CD4-positive, alpha-beta T cell (primary cell): Measurements from ENCODE around the gene RHBDL1. TPM values are rescaled to one million over a fixed set of nuclear protein-coding genes. Genes with fewer than 3 reads are reported as not detected.

Experiments
- ATAC-seq: fragments of 200-7000 bp; cut with Tn5 transposase; one replicate; pipeline ENCODE4 v1.10.0; 2022; ENCODE audit warnings: mild to moderate bottlenecking; ENCODE audit not compliant: poor library complexity
- CTCF ChIA-PET: fragments of 350-600 bp; sonication (Branson Sonifier 250); formaldehyde crosslinking; loops from one replicate; lab custom pipeline; 2021; ENCODE audit warnings: antibody characterized with exemption, inconsistent platforms; lab: Charles Lee
- POLR2A ChIA-PET: fragments of 350-600 bp; sonication (Branson Sonifier 250); formaldehyde crosslinking; loops from one replicate; lab custom pipeline; 2021; ENCODE audit warnings: antibody characterized with exemption, inconsistent platforms; lab: Charles Lee
- DNase-seq, 14 experiments: peaks; one replicate each; pipeline ENCODE4 v3.0.0-alpha.2; 2013 to 2020; ENCODE audit warnings: mixed read lengths in 2 of 14
- H3K27ac ChIP-seq, 2 donors: one replicate each; pipeline versions ENCODE4 v1.5.1 to v1.7.0; 2013; ENCODE audit warnings: low read length in 2 of 2, low read depth in 1 of 2, mild to moderate bottlenecking in 1 of 2
- H3K27me3 ChIP-seq, 2 experiments: 1 replicate in 1 of 2; 2 replicates in 1 of 2; pipeline versions ENCODE4 v1.6.1 to v1.7.0; 2013; ENCODE audit warnings: low read length in 2 of 2, control low read depth in 1 of 2, mild to moderate bottlenecking in 1 of 2, moderate library complexity in 1 of 2; ENCODE audit not compliant: insufficient read depth in 2 of 2, control insufficient read depth in 1 of 2
- H3K36me3 ChIP-seq: one replicate; pipeline ENCODE4 v1.6.1; 2013; ENCODE audit warnings: low read length, control low read depth; ENCODE audit not compliant: insufficient read depth
- H3K4me1 ChIP-seq: one replicate; pipeline ENCODE4 v1.6.1; 2013; ENCODE audit warnings: low read length, control low read depth; ENCODE audit not compliant: insufficient read depth
- H3K4me3 ChIP-seq: one replicate; pipeline ENCODE4 v1.5.1; 2013; ENCODE audit warnings: mild to moderate bottlenecking, low read length, moderate library complexity
- H3K9me3 ChIP-seq, 2 experiments: 1 replicate in 1 of 2; 2 replicates in 1 of 2; pipeline versions ENCODE4 v1.6.1 to v1.7.0; 2013; ENCODE audit warnings: low read length in 2 of 2, mild to moderate bottlenecking in 2 of 2, control low read depth in 1 of 2, moderate library complexity in 1 of 2; ENCODE audit not compliant: control insufficient read depth in 1 of 2, insufficient read depth in 1 of 2
- H3K27ac Mint-ChIP-seq: one replicate; pipeline ENCODE4 v1.8.0; 2020; ENCODE audit warnings: mixed read lengths
- H3K27me3 Mint-ChIP-seq: one replicate; pipeline ENCODE4 v1.8.0; 2021; ENCODE audit warnings: mixed read lengths
- H3K36me3 Mint-ChIP-seq: one replicate; pipeline ENCODE4 v1.8.0; 2021; ENCODE audit warnings: low read depth, mixed read lengths
- H3K4me1 Mint-ChIP-seq: one replicate; pipeline ENCODE4 v1.8.0; 2021; ENCODE audit warnings: low read depth, mixed read lengths
- H3K4me3 Mint-ChIP-seq: one replicate; pipeline ENCODE4 v1.8.0; 2020; ENCODE audit warnings: mild to moderate bottlenecking, mixed read lengths
- H3K9me3 Mint-ChIP-seq: one replicate; pipeline ENCODE4 v1.8.0; 2020; ENCODE audit warnings: mixed read lengths
- CTCF ChIP-seq: fragments of 200-600 bp; IDR thresholded peaks from one replicate; pipeline ENCODE4 v1.8.0; 2022; ENCODE audit warnings: antibody characterized with exemption, mild to moderate bottlenecking
- intact Hi-C, 2 experiments: fragments of 100-400 bp; cut with DNase I in 1 of 2; cut with micrococcal nuclease in 1 of 2; formaldehyde crosslinking; loops; one replicate each; pipeline versions ENCODE4 v1.15.1 to v1.9.0; 2023 to 2025; cut with DNase I, micrococcal nuclease
- total RNA-seq, 174 experiments: library from RNA in 2 of 174; stranded (reverse) in 2 of 174; gene quantifications; one replicate each; pipeline ENCODE4 v1.2.3 and lab custom pipeline; 2021 to 2026

The RHBDL1 gene
- total RNA-seq, 2 experiments from 2014 or later: 6.6 to 6.9 TPM

GRCh38 chr16:710500-711075, 35.1 kb downstream of the RHBDL1 start:
- H3K4me3 Mint-ChIP-seq: no peak overlapping the region
- no peak for ATAC-seq
- no peak overlapping the region for H3K27ac ChIP-seq
- no peaks in the 10 kb centered on the region for H3K9me3 Mint-ChIP-seq
- no peak for DNase-seq
- peaks cover 4% of the 10 kb centered on the region for H3K4me1 Mint-ChIP-seq
- intact Hi-C loops: loop anchor here (1.0 to 5.0 kb wide), 5 partner anchors 31 to 482 kb away; no protein-coding TSS in a partner anchor
- CTCF ChIA-PET: interaction anchor here (1.3 kb wide), 1 partner anchor 10 kb away, joined by 3 read pairs; the partner anchor contains the start of gene ANTKMT
- POLR2A ChIA-PET: no interaction called here
- H3K36me3 ChIP-seq: no peaks in the 10 kb centered on the region
- peaks cover 28% of the 10 kb centered on the region for H3K4me1 ChIP-seq
- H3K27me3 Mint-ChIP-seq: peaks cover 58% of the 10 kb centered on the region
- H3K9me3 ChIP-seq: peaks cover 0 to 33% of the 10 kb centered on the region in 2 experiments
- H3K27ac Mint-ChIP-seq: no peak overlapping the region
- no peak for TF ChIP-seq CTCF
- H3K27me3 ChIP-seq: peaks cover 53 to 56% of the 10 kb centered on the region in 2 experiments
- H3K4me3 ChIP-seq: no peak overlapping the region
- H3K36me3 Mint-ChIP-seq: no peaks in the 10 kb centered on the region

- H3K27ac Mint-ChIP-seq: no peak overlapping the region
- no peak overlapping the region for H3K4me3 ChIP-seq
- H3K36me3 Mint-ChIP-seq: no peaks in the 10 kb centered on the region
- CTCF ChIA-PET: interaction anchor here (1.3 kb wide), 1 partner anchor 10 kb away, joined by 3 read pairs; the partner anchor contains the start of gene ANTKMT
- no peak for TF ChIP-seq CTCF
- DNase-seq: no peak
- H3K36me3 ChIP-seq: no peaks in the 10 kb centered on the region
- H3K27ac ChIP-seq: no peak overlapping the region
- H3K27me3 Mint-ChIP-seq: peaks cover 58% of the 10 kb centered on the region
- peaks cover 4% of the 10 kb centered on the region for H3K4me1 Mint-ChIP-seq
- H3K9me3 Mint-ChIP-seq: no peaks in the 10 kb centered on the region
- peaks cover 57% of the 10 kb centered on the region in 2 experiments for H3K27me3 ChIP-seq
- intact Hi-C loops: loop anchor here (1.0 to 5.0 kb wide), 5 partner anchors 30 to 481 kb away; no protein-coding TSS in a partner anchor
- POLR2A ChIA-PET: no interaction called here
- H3K4me3 Mint-ChIP-seq: no peak overlapping the region
- peaks cover 30% of the 10 kb centered on the region for H3K4me1 ChIP-seq
- no peak for ATAC-seq
- H3K9me3 ChIP-seq: peaks cover 0 to 34% of the 10 kb centered on the region in 2 experiments
Measured at GRCh38 chr16:711084-711483, 35.6 kb downstream of the RHBDL1 start.

GRCh38 chr16:711548-712320, 36.3 kb downstream of the RHBDL1 start:
- ChIA-PET CTCF (interaction anchor here (0.9 to 1.6 kb wide), 6 partner anchors 13 to 76 kb away, joined by 3 to 9 read pairs (median 6); partner anchors contain the start of genes CHTF18, CIAO3, RPUSD1 and WDR24), POLR2A (interaction anchor here (1.6 kb wide), 1 partner anchor 73 kb away, joined by 4 read pairs; no protein-coding TSS in a partner anchor)
- Histone ChIP-seq H3K4me1 (peaks cover 30% of the 10 kb centered on the region), H3K27me3 (peaks cover 54 to 57% of the 10 kb centered on the region in 2 experiments), H3K27ac (no peak overlapping the region), H3K36me3 (no peaks in the 10 kb centered on the region), H3K9me3 (peaks cover 0 to 33% of the 10 kb centered on the region in 2 experiments), H3K4me3 (no peak overlapping the region)
- TF ChIP-seq CTCF: peak; percentile 94
- no peaks in the 10 kb centered on the region for H3K9me3 Mint-ChIP-seq
- no peak overlapping the region for H3K27ac Mint-ChIP-seq
- H3K4me3 Mint-ChIP-seq: no peak overlapping the region
- no peaks in the 10 kb centered on the region for H3K36me3 Mint-ChIP-seq
- intact Hi-C loops: loop anchor here (1.0 to 5.0 kb wide), 5 partner anchors 30 to 481 kb away; no protein-coding TSS in a partner anchor
- peak; percentile 53 for ATAC-seq
- peak; percentile 56 to 89 (median 76) for DNase-seq
- H3K27me3 Mint-ChIP-seq: peaks cover 51% of the 10 kb centered on the region
- peaks cover 8% of the 10 kb centered on the region for H3K4me1 Mint-ChIP-seq
